ENCODE results near the gene PROCA1. TPM values are rescaled to one million over a fixed set of nuclear protein-coding genes. Genes with fewer than 3 reads are reported as not detected.

PROCA1 gene
- polyA plus RNA-seq, 1 experiment, result 0.71 TPM

DNA sequence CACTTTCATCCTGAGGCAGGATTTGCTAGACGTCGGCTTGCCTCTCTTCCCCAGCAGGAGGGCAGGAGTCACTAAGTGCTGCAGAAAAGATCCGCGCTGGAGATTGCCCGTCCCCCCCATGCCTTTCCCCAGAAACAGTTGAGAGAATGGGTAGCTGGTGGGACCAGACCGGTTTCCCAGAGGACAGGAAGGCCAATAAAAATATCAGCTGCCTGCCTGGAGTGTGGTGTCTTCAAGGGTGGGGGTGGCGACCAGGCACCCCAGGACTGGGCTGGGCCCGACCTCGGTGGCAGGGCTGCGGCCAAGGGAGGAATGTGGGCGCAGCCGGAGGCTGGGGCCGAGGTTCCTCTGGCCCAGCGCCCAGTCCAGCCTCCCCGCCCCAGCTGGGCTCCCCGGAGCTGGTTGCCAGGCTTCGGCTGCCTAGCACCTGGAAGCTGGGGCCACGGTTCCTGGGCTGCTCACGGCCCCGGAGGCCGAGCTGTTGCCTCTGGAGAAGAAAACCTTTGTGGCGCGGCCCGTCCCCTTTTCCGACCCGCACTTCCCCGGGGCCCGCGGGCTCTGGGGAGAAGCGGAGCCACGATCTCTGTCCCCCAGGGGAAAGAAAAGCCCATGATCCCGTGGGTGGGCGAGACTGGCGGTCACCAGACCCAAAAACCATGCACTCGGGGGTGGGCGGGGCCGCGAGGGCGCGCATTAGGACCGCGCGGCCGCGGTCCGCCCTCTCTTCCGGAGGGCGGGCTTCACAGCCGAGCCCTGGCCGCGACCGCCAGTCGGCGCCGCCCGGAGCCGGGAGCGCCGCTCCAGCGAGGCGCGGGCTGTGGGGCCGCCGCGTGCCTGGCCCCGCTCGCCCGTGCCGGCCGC is 31.8 kb upstream of the PROCA1 start, which contains the start of gene TRAF4:
TSS of gene TRAF4 (plus strand) at position 769 of the 861 bp plus-strand sequence. CDS start 102 bp downstream, outside the sequence.
- DNase-seq (ENCODE audit: low read depth), result peak; percentile 70
- Histone ChIP-seq H3K4me3 (ENCODE audit: low read depth, low read length) (peak within 1 kb of the TSS; percentile 86), H3K36me3 (ENCODE audit: control insufficient read depth, insufficient read depth, low read length) (peaks cover 14% of the 10 kb centered on the region), H3K27me3 (ENCODE audit: control insufficient read depth, insufficient read depth, low read length) (no peaks in the 10 kb centered on the region)
- ChIA-PET CTCF (interaction anchor here (0.7 to 18.7 kb wide), 5 partner anchors 8 to 437 kb away, joined by 3 to 416 read pairs (median 3); partner anchors contain the start of genes MYO18A, NEK8 and TLCD1), POLR2A (interaction anchor here (0.6 kb wide), 1 partner anchor 24 kb away, joined by 5 read pairs; the partner anchor contains the start of gene RPL23A)
- TF ChIP-seq, protein P1, sequence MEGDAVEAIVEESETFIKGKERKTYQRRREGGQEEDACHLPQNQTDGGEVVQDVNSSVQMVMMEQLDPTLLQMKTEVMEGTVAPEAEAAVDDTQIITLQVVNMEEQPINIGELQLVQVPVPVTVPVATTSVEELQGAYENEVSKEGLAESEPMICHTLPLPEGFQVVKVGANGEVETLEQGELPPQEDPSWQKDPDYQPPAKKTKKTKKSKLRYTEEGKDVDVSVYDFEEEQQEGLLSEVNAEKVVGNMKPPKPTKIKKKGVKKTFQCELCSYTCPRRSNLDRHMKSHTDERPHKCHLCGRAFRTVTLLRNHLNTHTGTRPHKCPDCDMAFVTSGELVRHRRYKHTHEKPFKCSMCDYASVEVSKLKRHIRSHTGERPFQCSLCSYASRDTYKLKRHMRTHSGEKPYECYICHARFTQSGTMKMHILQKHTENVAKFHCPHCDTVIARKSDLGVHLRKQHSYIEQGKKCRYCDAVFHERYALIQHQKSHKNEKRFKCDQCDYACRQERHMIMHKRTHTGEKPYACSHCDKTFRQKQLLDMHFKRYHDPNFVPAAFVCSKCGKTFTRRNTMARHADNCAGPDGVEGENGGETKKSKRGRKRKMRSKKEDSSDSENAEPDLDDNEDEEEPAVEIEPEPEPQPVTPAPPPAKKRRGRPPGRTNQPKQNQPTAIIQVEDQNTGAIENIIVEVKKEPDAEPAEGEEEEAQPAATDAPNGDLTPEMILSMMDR (IDR thresholded peaks at IDR 0.05; ENCODE audit: insufficient read depth, low read depth, low read length), result peak; percentile 28; the same call in 1 of the 2 replicates

DNA sequence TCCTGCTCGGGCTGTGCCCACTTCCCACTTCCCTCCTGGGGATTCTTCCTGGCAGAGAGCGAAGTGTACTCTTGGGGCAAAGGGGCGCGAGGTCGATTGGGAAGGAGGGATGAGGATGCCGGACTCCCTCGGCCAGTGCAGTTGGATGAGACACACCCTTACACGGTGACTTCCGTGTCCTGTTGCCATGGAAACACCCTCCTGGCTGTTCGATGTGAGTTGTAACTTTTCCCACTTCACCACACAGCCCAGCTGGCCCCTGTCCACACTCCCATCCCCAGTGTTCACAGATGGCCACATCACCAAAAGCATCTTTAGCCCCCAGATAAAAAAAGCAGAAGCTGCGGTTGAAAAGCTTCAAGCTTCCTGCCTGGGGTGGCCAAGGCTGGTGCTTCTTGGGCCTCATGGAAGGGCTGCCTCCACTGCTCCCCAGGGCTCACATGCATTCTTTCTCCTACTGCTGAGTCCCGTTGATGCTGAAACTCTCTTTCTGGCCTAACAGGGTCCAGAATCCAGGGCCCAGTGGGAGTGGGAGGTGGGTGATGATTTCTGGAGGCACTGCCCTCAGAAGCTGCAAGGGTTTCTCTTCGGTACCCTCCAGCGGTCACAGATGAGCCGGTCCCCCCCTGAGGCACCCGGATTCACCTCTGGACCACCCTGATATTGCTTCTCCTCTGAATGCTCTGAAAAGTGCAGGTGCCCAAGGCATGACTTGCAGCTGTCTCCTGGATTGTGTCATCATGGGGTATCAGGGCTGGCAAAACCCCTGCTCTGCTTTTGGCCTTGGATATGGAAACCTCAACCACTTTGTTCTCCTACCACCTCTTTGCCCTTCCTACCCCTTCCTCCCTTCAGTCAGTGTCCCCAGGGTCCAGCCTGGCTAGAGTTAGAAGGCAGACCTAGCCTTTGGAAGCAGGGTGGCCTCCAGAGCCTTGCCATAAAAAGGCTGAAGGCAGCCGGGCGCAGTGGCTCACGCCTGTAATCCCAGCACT is 30.0 kb upstream of the PROCA1 start:
- ChIA-PET POLR2A (no interaction called here), CTCF (interaction anchor here (0.6 to 18.7 kb wide), 3 partner anchors 9 to 198 kb away, joined by 3 to 416 read pairs (median 4); partner anchors contain the start of genes NEK8 and TLCD1)
- H3K4me3 ChIP-seq (ENCODE audit: low read depth, low read length), result no peak overlapping the region
- no peaks in the 10 kb centered on the region for H3K36me3 ChIP-seq (ENCODE audit: control insufficient read depth, insufficient read depth, low read length)
- no peak for DNase-seq (ENCODE audit: low read depth)
- H3K27me3 ChIP-seq (ENCODE audit: control insufficient read depth, insufficient read depth, low read length), result no peaks in the 10 kb centered on the region
- TF ChIP-seq, protein P1 (IDR thresholded peaks at IDR 0.05; ENCODE audit: insufficient read depth, low read depth, low read length), result no peak

DNA sequence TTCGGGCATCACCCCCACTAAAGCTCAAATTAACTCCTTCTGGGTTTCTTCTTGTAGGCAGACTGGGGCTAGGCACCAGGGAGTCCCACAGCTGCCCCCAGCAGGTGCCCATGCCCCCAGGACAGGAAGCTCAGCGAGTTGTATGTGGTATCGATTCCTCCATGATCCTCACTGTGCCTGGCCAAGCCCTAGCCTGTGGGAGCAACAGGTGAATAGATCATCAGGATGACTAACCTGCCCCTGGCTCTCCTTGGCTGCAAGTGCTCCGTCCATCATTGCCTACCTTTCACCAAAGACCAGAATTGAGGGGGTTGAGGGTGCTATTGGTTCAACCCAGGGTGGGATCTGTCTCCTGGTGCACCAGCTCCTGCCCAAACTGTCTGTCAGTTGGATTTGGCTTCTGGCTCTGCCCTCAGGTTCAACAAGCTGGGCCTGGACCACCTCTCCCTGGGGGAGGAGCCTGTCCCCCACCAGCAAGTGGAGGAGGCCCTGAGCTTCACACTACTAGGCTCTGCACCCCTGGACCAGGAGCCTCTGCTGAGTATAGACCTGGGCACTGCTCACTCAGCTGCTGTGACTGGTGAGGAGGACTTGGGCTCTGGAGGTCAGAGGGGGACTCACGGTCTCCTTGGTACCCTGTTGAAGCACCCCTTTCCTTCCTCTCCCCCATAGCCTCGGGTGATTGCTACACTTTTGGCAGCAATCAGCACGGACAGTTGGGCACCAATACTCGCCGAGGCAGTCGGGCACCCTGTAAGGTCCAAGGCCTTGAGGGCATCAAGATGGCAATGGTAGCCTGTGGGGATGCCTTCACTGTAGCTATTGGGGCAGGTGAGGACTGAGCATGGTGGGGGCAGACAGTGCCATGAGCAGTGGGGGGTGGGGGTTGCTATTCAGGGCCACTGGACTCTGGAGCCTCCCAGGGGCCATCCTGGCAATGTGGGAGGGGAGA is 29.0 kb upstream of the PROCA1 start:
- ChIA-PET CTCF (interaction anchor here (0.6 to 18.7 kb wide), 2 partner anchors 12 to 199 kb away, joined by 3 to 416 read pairs; partner anchors contain the start of genes NEK8 and TLCD1), POLR2A (no interaction called here)
- DNase-seq (ENCODE audit: low read depth), result no peak
- H3K4me3 ChIP-seq (ENCODE audit: low read depth, low read length), result no peak overlapping the region
- H3K36me3 ChIP-seq (ENCODE audit: control insufficient read depth, insufficient read depth, low read length), result no peaks in the 10 kb centered on the region
- TF ChIP-seq, protein P1 (IDR thresholded peaks at IDR 0.05; ENCODE audit: insufficient read depth, low read depth, low read length), result no peak
- no peaks in the 10 kb centered on the region for H3K27me3 ChIP-seq (ENCODE audit: control insufficient read depth, insufficient read depth, low read length)

DNA sequence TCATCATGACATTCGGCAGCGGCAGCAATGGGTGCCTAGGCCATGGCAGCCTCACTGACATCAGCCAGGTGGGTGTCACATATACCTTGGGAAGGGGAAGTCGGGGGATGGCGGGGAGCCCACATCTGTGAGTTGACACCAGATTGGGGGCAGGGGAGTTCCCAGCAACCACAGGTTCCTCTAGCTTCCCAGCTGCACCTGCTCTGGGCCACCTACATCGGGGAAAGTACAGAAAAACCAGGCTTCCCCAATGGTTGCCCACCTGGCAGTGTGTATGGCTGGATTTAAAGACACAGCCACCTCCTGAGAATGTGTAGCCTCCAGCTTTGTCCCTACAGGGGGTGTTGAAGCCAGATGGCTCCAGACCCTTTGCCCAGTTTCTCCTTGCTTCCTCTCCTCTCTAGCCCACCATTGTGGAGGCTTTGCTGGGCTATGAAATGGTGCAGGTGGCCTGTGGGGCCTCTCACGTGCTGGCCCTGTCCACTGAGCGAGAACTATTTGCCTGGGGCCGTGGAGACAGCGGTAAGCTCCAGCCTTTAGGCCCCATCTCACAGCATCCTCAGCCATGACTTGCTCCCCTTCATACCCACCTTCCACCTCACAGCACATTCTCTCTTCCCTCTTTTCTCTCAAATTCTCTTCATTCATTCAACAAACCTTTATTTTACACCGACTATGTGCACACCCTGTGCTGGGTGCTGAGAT is 27.1 kb upstream of the PROCA1 start:
- no peak for DNase-seq (ENCODE audit: low read depth)
- Histone ChIP-seq H3K27me3 (ENCODE audit: control insufficient read depth, insufficient read depth, low read length) (no peaks in the 10 kb centered on the region), H3K4me3 (ENCODE audit: low read depth, low read length) (no peak overlapping the region), H3K36me3 (ENCODE audit: control insufficient read depth, insufficient read depth, low read length) (no peaks in the 10 kb centered on the region)
- ChIA-PET POLR2A (no interaction called here), CTCF (interaction anchor here (18.7 kb wide), 1 partner anchor 10 kb away, joined by 416 read pairs; the partner anchor contains the start of genes NEK8 and TLCD1)
- TF ChIP-seq, protein P1 (IDR thresholded peaks at IDR 0.05; ENCODE audit: insufficient read depth, low read depth, low read length), result no peak

Data from BJ (cell line).